GM04503 (cell line): ENCODE measurements around the gene DLEC1.
"Not testable (repeated sequence)": the region's sequence is repeated elsewhere in the genome, so short reads cannot be mapped to it uniquely, and the experiment has no call there.

Experiments used
- DNase-seq: peaks from one replicate; pipeline ENCODE4 v3.0.0-alpha.2; 2012; ENCODE audit warnings: low read depth

DLEC1 gene

DNA sequence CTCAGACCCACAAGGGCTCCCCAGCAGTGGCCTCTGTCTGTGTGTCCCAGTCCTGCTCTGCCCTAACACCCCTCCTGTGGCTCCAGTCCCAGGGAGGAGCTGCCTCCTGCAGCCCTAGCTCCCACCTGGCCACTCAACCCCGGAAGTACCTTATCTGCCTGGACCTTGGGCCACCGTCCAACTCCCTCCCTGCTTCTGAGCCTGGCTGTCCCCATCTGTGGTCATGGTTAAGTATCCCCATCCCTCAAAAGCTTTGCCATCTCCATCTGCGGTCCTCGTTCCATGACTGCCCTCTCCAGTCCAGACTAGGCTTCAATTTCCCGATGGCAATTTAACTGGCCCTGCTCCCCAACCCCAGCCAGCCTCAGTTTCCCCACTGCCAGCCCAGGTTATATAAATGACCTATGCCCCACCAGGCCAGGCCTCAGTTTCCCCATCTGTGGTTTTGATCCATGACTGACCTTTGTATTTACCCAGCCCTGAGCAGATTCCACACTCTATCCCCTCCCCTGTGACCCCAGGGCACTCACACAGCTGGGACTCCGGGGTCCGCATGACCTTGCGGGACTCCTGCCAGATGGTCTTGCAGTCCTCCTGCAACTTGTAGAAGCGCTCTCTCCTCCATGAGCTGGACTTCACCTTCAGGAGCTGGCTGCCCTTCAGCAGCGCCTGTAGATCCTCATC is 19.2 kb upstream of the DLEC1 start:
- no peak for DNase-seq

DNA sequence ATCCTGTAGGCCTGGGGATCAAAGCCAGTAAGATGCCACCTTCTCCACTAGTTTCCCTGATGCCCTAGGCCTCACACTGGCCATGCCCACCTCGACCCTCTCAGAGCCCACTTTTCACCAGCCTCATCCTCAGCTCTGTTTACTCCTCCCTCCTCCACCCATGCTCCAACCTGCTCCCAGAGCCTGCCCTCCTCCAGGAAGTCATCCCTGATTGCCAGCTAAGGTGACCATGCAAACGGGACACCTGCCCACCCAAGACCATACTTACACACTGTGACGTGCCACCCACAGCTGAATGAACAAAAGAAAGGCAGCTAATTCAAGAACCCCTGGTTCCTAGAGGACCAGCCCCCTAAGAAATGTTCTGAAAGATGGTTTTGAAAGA is 18.7 kb upstream of the DLEC1 start:
- no peak for DNase-seq

DNA sequence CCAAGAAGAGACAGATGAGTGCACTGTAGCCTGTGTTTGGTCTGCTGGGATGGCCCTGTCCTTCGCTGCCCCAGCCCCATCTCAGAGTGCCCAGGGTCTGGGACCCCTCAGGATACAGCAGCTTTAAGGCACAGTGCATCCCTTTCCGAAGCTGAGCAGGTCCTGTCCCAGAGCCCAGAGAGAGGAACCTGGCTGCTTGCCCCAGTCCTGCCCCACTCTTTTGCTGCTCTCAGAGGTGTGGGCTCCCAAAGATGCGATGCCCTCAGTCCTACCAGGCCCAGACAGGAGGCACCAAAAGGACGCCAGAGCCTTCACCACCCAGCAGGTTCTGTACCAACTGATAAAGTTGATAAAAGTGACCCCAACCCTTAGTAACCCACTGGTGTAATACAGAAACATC is 17.8 kb upstream of the DLEC1 start:
- no peak for DNase-seq

DNA sequence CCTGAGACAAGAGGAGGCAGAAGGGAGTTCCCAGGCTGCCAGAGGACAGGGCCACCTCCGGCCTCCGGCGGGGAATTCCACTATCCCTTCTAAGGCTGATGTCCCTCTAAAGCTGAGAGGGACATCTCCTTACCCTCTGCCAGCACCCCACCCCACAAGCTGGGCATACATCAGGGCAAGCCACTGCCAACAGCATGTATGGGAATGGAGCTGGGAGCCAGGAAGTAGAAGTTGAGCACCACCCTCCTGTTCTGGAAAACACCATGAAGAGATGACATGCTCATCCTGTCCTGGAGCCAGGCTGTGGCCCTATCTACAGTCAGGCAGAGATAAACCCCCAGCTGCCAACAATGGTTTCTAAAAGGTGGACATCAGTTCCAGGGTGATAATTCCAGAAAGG is 16.7 kb upstream of the DLEC1 start:
- no peak for DNase-seq

DNA sequence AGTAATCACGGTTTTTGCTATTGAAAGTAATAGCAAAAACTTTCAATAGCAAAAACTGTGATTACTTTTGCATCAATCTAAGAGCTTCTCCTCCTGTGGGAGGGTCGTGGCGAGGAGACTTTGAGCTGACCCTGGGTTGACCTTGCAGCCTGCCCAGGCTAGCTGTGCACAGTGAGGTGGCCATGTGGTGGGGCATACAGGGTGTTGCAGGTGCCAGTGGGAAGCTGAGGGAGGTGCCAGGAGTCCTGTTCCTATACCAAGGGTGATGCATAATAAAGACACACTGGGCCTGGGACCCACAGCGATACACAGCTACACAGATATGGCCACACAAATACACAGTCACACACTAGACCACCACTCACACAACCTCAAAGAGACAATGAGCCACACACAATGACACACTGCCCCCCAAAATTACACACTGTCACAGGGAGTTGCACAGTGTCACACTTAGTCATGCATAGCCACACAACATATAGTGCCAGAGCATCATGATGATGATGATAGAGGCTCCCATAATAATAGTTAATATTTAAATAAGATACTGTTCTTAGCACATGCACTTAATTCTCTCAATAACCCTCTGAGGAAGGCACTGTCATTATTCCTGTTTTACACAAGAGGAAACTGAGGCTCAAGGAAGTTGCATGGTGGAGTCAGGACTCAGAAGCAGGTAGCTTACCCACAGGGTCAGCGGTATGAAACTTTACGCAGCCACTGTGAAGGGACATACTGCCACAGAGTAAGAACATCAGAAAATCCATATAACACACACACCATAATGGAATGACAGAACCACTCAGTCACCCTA is 15.9 kb upstream of the DLEC1 start:
- no peak for DNase-seq

DNA sequence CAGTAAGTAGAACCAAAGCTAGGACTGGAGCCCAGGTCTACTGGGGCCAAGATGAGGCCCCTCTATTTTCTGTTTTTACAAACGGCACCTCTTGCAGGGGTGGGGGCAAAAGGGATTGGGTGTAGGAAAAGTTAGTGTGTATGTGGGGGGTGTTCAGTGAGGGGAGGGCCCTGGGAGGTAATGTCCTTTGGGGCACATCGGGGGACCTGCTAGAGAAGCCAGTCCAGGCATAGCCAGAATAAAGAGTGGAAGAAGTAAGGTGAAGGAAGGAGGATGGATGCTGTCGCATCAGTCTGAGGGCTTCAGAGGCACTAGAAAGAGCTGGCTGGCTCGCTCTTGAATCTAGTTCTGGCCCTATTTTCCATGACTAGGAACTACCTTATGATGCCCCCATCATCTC is 12.2 kb upstream of the DLEC1 start:
- DNase-seq, result no peak

DNA sequence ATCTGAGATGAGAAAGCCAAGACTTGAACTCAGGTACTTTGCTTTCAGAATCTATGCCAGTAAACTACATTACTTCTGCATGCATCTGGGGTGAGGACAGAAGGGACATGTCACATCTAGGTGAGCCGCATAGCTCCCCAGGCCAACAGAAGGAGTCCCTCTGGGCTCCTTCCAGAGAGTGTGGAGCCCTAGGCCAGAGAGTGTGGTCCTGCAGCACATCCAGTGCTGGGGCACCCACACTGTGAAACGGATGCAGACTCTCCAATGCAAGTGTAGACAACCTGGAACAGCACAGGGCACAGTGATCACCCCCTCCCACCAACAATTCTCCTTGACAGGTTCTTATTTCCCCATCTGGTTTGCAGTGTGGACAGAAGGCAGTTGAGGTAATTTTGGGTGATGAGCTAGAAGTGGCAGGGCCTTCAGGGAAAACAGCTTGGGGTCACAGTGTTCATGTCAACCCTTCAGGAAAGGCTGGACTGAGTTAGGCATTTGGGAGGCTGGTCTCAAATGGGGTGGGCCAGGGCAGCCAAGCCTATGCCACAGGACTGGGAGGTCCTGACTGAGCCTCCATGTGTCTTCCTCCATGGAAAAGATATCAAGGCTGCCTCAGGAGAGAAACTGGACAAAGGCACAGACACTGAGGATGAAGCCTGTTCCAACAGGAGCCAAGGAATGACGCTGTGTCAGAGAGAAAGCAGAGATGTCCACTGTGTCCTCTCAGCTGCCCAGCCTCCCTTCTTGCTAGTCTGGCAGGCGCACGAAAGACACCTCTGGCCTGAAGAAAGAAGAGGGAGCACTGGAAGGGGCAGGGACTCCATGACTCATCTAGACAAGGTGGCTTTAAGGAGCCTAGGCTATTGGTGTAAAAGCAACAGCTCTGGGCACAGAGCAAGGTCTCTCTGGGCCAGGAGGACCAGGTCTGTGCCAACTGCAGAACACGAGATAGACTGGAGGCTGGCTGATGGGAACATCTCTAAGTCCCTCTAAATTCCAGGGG is 11.2 kb upstream of the DLEC1 start:
- DNase-seq, result no peak

DNA sequence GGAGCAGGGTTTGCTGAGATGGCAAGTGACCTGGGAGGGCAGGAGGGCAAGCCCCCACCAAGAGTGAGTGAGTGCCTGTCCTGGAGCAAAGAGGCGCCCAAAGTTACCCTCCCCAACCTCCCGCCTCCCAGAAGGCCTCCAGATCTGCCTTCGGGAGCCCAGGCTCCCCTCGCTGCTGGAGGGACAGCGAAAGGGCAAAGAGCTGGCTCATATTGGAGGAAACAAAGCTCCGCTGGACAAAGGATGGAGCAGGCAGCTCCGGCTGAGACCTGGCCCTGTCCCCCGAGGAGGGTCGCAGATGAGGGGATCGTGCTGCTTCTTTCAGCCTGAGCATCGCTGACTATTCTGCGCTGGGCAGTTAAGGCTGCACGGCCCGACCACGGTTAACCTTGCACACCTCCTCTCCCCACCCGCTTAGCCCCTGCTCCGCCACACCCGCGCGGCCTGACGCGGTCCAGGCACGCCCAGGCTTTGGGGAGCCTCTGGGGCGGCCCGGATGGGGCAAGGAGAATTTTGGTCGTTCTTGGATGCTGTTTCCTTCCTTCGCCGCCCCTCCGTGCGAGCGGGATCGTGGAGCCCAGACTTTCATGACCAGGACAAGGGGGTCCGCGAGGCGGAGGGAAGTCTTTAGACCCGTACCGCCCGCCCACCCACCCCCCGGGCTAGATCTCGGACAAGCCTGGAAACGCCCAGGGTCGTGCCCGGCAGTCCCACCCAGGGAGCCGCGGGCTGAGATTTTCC is 10.2 kb upstream of the DLEC1 start:
- no peak for DNase-seq

DNA sequence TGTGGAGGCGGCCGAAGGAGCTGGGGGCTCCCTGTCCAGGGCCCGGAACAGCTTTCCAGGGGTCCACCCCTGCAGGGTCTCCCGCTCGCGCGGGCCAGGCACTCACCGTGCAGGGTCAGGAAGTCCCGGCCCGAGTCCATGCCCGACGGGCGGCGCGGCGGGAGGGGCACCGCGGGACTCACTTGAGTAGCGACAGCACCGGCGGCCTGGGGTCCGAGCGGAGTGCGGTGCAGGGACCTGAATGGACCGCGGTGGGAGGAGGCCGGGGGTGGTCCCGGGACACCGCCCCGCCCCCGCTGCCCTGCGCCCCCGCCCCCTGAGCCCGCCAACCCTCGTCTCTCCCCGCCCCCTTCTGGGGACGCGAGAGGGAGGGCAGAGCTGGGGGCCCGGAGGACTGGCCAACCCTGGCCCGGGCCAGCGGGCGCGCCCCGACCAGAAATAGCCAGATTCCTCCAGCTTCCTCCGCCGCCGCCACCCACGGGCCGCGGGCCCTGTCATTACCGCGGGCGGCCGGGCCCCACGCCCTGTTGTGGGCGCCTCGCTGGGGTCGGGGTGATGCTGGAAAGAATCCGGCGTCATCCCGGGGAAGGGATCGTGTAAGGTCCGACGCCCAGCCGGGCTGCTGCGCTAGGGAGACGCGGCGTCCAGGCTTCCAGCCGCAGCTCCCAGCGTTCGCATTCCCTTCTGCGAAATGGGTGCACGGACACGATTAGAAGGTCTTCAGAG is 9.4 kb upstream of the DLEC1 start, which contains the start of gene PLCD1:
TSS of gene PLCD1 (minus strand) at position 243 of the 726 bp plus-strand sequence. CDS start at position 140, 103 bp downstream.
- DNase-seq, result no peak

DNA sequence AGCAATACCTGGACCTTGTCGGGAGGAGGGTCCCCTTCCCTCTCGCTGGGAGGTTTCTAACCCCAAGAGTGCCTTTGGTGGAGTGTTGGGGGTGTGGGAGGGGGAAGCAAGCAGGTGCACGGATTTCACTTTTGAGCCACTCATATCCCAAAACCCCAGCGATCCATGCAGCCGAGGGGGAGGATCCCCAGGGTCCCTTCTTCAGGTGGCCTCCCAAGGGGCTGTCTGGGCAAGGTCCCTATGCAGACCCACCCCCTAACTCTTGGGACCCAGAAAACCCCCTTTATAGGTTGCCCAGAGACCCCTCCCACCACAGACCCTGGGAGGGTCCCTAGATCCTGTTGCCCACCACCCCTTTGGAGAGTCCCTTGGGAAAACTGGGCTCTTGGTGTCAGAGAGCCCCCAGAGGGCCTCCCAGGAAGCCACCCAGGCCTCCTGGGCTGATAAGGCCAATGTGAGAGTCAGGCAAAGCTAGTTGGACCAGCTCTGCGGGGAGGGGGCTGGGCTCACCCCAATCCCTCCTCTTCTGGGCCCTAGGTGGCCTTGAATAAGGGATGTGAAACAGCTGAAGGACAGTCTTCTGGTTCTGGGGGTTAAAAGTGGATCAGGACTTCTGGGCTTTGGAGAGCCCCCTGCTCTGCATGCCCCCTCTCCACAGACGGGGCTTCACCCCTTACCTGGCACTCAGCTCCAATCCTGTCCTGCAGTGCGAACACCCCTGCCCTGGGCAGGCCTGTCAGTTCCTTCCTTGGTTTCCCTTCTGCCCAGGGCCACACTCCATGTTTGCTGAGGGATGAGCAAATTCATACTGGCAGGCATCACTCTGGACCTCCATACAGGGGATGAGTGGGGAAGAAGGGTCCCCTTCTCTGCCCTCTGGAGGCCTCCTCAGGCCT is 8.6 kb upstream of the DLEC1 start:
- DNase-seq, result no peak

DNA sequence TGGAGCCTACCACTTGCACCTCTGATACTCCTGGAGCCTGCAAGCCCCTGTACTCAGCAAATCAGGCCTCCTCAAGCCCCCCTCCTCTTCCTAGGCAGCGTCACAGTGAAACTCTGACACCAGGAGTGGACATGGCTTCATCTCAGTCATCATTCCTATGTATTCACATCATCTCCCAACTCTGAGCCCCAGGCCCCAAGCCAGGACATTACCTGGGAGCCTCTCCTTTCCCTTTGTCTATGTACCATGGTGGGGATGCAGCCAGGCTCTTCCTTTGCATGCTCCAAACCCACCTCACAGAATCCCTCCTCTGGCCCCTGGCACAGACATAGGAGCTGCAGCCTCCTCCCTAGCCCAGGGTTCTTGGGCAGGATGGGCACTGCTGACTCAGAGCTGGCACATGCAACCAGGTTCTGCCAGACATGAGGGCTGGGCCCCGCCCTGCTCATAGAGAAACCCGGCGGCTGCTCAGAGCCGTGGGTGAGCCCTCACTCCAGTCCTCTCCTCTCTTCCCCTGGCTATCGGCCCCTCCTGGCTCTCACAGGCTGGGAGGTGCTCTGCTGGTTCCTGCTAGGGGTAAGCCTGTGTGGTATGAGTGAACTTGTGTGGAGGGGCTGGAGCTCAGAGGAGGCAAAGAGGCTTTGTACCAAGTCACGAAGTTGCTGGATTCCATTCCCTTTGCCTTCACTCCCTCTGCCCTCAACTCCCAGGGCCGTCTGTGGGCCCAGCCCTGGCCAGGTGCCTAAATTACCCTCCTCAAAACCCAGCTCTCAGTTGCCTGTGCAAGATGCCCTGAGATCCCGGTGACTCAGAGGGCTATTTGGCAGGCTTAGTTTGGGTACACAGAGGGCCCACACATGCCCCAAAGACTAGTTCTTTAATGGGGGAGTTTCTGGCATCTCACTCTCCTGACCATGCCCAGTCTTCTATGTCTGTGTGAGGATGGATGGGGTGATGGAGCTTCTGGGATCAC is 7.7 kb upstream of the DLEC1 start:
- no peak for DNase-seq

DNA sequence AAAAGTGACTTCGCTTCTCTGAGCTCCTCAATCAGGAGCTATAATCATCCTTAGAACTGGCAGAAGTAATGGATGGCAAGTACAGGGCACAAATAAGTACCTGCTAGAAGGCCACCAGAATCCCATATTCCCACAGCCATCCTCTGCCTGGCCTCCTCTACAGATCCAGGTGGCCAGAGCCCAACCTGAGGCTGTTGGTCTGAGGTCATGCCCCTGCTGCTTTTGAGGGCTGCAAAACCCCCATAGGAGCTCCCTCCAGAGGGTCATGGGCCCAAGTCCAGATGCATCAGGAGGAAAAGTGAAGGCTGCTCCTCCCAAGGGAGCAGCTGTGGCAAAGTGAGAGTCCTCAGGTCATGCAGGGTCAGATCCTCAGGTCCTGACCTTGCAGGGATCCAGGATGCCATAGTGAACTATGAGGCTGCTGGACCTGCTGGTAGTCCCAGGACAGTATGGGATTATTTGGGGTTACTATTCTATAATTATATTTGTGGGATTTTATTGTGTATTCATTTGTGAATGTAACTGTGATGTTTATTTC is 6.6 kb upstream of the DLEC1 start:
- DNase-seq, result no peak

DNA sequence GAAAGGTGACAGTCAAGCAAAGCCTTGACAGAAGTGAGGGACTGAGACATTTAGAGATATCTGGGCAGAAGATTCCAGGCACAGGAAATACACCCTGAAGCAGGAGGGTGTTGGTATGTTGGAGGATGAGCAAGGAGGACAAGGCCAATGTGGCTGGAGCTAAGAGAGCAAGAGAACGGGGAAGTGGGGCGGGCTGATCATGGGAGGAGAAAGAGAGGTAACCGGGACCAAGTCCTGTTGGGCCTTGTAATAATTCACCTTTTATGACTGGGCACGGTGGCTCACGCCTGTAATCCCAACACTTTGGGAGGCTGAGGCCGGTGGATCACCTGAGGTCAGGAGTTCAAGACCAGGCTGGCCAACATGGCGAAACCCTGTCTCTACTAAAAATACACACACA is 5.4 kb upstream of the DLEC1 start:
- DNase-seq, result not testable (repeated sequence)

DNA sequence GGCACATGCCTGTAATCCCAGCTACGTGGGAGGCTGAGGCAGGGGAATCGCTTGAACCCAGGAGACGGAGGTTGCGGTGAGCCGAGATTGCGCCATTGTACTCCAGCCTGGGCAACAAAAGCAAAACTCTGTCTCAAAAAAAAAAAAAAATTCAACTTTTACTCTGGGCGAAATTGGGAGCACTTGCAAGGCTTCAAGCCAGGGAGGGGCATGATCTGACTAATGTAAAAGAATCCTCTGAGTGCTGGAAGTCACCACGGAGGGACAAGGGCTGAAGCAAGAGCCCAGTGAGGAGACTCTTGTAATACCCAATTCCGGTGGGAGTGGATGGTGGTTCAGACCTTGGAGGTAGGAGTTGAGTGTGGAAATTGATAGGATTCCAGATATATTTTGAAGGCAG is 4.7 kb upstream of the DLEC1 start:
- not testable (repeated sequence) for DNase-seq

DNA sequence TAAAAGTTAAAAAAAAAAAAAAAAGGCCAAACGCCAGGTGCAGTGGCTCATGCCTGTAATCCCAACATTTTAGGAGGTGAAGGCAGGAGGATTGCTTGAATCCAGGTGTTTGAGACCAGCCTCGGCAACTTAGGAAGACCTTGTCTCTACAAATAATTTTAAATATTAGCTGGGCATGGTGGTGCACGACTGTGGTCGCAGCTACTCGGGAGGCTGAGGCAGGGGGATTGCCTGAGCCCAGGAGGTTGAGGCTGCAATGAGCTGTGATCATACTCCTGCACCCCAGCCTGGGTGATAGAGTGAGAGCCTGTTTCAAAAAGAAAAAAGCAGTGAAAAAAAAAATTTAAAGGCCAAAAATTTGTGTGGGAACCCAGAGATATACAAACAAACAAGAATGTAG is 2.7 kb upstream of the DLEC1 start:
- no peak for DNase-seq

DNA sequence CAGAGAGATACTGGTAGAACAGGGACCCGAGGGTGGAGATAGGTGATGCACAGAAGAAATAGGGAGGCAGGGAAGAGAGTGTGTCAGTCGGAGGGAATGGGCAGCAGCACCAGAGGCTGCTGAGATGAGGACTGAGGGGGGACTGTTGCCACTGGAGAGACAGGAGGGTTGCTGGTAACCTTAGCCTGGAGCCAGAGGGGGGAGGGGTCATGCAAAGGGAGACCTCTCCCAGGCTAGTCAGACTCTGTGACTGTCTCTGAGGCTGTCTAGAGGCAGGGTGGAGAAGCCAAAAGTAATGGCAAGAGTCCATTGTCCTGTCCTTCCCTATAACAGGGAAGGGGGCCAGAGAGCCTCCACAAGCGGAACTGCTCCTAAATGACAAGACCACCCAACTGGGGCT is 2.1 kb upstream of the DLEC1 start:
- DNase-seq, result no peak

DNA sequence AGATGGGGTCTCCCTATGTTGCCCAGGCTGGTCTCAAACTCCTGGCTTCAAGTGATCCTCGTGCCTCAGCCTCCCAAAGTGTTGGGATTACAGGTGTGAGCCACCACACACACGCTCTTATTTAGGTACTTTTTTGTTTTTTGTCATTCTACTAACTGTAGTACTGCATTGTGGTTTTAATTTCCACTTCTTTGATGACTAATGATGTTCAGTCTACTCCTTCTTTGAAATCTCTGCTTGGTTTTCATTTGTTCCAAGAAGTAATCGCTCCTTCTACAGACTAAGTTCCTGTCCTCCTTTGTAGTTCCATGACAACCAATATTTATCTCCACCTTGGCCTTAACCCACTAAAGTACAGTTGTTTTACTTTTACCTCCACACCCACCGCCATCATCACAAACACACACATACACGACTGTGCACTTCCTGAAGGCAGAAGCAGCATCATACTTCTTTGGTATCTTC is 529 bp upstream of the DLEC1 start:
- DNase-seq, result no peak

DNA sequence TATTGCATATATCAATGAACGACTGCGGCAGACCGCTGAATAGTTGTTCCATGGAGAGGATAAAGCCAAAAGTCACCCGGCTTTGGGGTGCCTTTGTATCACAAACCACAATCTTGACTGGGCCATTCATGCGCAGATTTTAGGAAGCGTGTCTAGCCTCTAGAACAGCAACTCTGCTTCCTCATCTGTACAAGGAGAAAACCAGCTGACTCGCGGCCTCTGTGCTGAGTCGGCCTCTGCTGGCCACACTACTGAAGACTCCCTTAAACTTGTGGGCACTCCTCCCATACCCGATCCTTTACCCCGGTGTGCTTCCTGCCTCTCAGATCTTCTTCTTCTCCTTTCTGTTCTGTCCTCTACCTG is 872 bp downstream of the DLEC1 start:
- DNase-seq, result no peak
